Measurements from ENCODE around the gene SEL1L. TPM values are rescaled to one million over a fixed set of nuclear protein-coding genes. Genes with fewer than 3 reads are reported as not detected.

The SEL1L gene
- polyA plus RNA-seq, 3 donors: 14.4 to 48.4 (median 42.5) TPM

DNA sequence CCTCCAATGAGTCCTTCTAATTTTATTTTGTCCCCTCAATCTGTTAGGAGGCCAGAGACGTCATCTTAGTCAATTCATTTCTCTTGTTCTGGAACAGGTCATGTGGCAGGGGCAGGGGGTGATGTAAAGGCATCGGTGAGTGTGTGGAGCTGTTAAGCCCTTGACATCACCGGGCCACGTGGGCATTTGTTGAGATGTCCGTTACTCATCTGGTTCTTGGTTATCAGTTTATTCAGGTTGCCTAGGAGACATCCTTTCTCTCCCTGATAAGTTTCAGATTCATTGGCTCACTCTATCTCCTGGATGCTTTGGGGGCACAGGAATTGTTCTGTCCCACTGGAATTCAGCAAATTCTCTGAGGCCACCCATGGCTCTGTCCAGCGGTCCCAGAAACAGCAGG, 33.6 kb upstream of the SEL1L start:
- Histone ChIP-seq H3K4me2 (replicated peaks; ENCODE audit: extremely low read depth, low read length, poor library complexity, severe bottlenecking) (no peak overlapping the region), H2AFZ (ENCODE audit: insufficient read depth, low read depth, low read length, poor library complexity, severe bottlenecking) (no peak overlapping the region), H3K27ac (ENCODE audit: low read depth in 1 of 2, low read length in 2 of 2) (no peak overlapping the region), H3K27me3 (ENCODE audit: control insufficient read depth in 2 of 2, insufficient read depth in 2 of 2, low read length in 2 of 2) (no peaks in the 10 kb centered on the region), H3K9ac (ENCODE audit: insufficient read depth, low read length, poor library complexity, severe bottlenecking) (no peak overlapping the region), H3K36me3 (replicated peaks in 1 of 2; ENCODE audit: control insufficient read depth in 1 of 2, insufficient read depth in 2 of 2, low read length in 2 of 2) (no peaks in the 10 kb centered on the region), H3K4me1 (ENCODE audit: control insufficient read depth in 1 of 2, insufficient read depth in 2 of 2, low read length in 2 of 2) (no peaks in the 10 kb centered on the region), H3K4me3 (replicated peaks in 1 of 3; ENCODE audit: low read depth in 2 of 3, low read length in 3 of 3) (no peak overlapping the region), H4K20me1 (ENCODE audit: insufficient read depth, low read length) (no peaks in the 10 kb centered on the region), H3K9me3 (replicated peaks in 1 of 2; ENCODE audit: control insufficient read depth in 1 of 2, insufficient read depth in 1 of 2, low read length in 2 of 2) (no peaks in the 10 kb centered on the region), H3K79me2 (ENCODE audit: insufficient read depth, low read length) (no peaks in the 10 kb centered on the region)
- H3K4me3 Mint-ChIP-seq: no peak overlapping the region
- H3K27me3 Mint-ChIP-seq (ENCODE audit: low read depth in 3 of 3): peaks cover 2 to 5% (median 3%) of the 10 kb centered on the region in 3 donors
- H3K36me3 Mint-ChIP-seq: no peaks in the 10 kb centered on the region
- TF ChIP-seq, protein P1, sequence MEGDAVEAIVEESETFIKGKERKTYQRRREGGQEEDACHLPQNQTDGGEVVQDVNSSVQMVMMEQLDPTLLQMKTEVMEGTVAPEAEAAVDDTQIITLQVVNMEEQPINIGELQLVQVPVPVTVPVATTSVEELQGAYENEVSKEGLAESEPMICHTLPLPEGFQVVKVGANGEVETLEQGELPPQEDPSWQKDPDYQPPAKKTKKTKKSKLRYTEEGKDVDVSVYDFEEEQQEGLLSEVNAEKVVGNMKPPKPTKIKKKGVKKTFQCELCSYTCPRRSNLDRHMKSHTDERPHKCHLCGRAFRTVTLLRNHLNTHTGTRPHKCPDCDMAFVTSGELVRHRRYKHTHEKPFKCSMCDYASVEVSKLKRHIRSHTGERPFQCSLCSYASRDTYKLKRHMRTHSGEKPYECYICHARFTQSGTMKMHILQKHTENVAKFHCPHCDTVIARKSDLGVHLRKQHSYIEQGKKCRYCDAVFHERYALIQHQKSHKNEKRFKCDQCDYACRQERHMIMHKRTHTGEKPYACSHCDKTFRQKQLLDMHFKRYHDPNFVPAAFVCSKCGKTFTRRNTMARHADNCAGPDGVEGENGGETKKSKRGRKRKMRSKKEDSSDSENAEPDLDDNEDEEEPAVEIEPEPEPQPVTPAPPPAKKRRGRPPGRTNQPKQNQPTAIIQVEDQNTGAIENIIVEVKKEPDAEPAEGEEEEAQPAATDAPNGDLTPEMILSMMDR (IDR thresholded peaks at IDR 0.05): no peak
- no peaks in the 10 kb centered on the region for H3K4me1 Mint-ChIP-seq
- H3K9me3 Mint-ChIP-seq: peaks cover 0 to 2% (median 0%) of the 10 kb centered on the region in 7 donors
- 88% methylated on average over 5 of the region's 6 CpGs for WGBS (ENCODE audit: insufficient coverage)
- no peak for DNase-seq
- intact Hi-C loops (cut with micrococcal nuclease): no loop called here
- H3K27ac Mint-ChIP-seq: no peak overlapping the region

DNA sequence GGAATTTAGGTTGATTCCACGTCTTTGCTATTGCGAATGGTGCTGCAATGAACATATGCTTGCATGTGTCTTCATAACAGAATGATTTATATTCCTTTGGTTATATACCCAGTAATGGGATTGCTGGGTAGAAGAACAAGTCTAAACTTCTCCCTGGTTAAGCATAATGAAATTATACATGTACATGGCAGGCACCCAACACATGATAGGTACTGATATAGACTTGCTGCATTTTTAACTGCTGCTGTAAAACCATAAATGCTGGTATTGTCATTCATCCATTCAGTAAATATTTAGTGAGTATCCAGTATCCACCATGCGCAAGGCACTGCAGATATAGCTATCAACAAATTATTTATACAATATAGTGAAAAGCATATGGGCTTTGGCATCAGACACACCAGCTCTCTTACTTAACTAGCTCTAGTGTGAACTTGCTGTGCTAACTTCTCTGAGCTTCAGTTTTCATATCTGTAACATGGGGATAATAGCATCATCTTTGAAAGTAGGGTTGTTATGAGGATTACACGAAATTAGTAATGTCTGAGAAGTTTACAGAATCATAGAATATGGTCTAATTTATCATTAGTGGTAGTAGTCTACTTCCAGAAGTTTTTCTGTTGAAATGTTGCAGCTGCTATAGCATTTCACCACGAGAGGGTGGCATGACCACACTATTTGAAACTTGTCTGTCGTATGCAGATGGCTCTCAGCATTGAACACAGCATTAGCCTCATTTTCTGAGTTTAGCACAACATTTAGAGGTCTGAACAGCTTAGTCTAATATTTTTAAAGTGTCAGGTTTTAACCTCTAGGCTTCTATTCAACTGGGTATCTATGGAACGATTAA, 32.0 kb upstream of the SEL1L start:
- no peak overlapping the region for H3K4me2 ChIP-seq (replicated peaks; ENCODE audit: extremely low read depth, low read length, poor library complexity, severe bottlenecking)
- H4K20me1 ChIP-seq (ENCODE audit: insufficient read depth, low read length): no peaks in the 10 kb centered on the region
- no peaks in the 10 kb centered on the region for H3K36me3 Mint-ChIP-seq
- H3K79me2 ChIP-seq (ENCODE audit: insufficient read depth, low read length): no peaks in the 10 kb centered on the region
- no peak overlapping the region for H3K27ac Mint-ChIP-seq
- H3K27me3 ChIP-seq (ENCODE audit: control insufficient read depth in 2 of 2, insufficient read depth in 2 of 2, low read length in 2 of 2): no peaks in the 10 kb centered on the region
- 50% methylated on average over 2 of the region's 7 CpGs for WGBS (ENCODE audit: insufficient coverage)
- H3K36me3 ChIP-seq (replicated peaks in 1 of 2; ENCODE audit: control insufficient read depth in 1 of 2, insufficient read depth in 2 of 2, low read length in 2 of 2): no peaks in the 10 kb centered on the region
- no peak overlapping the region for H3K4me3 Mint-ChIP-seq
- no peak for DNase-seq
- H2AFZ ChIP-seq (ENCODE audit: insufficient read depth, low read depth, low read length, poor library complexity, severe bottlenecking): no peak overlapping the region
- peaks cover 0 to 2% (median 0%) of the 10 kb centered on the region in 7 donors for H3K9me3 Mint-ChIP-seq
- TF ChIP-seq, protein P1 (IDR thresholded peaks at IDR 0.05): no peak
- peaks cover 2 to 5% (median 3%) of the 10 kb centered on the region in 3 donors for H3K27me3 Mint-ChIP-seq (ENCODE audit: low read depth in 3 of 3)
- intact Hi-C loops (cut with micrococcal nuclease): no loop called here
- H3K27ac ChIP-seq (ENCODE audit: low read depth in 1 of 2, low read length in 2 of 2): no peak overlapping the region
- no peaks in the 10 kb centered on the region for H3K9me3 ChIP-seq (replicated peaks in 1 of 2; ENCODE audit: control insufficient read depth in 1 of 2, insufficient read depth in 1 of 2, low read length in 2 of 2)
- no peaks in the 10 kb centered on the region for H3K4me1 Mint-ChIP-seq
- no peak overlapping the region for H3K4me3 ChIP-seq (replicated peaks in 1 of 3; ENCODE audit: low read depth in 2 of 3, low read length in 3 of 3)
- no peak overlapping the region for H3K9ac ChIP-seq (ENCODE audit: insufficient read depth, low read length, poor library complexity, severe bottlenecking)
- no peaks in the 10 kb centered on the region for H3K4me1 ChIP-seq (ENCODE audit: control insufficient read depth in 1 of 2, insufficient read depth in 2 of 2, low read length in 2 of 2)

Measured in CD14-positive monocyte (primary cell).